GM23338 (cell line): ENCODE measurements around the gene ENTPD8. TPM values are rescaled to one million over a fixed set of nuclear protein-coding genes. Genes with fewer than 3 reads are reported as not detected.

Source experiments
- ATAC-seq: fragments of 200-7000 bp; cut with Tn5 transposase; 3 replicates; pipeline ENCODE4 v1.9.1; 2020
- DNase-seq: peaks from one replicate; pipeline ENCODE4 v3.0.0-alpha.2; 2015; ENCODE audit warnings: low spot score
- H2AFZ ChIP-seq: fragments of 200-600 bp; sonication (generic); 2 replicates; pipeline ENCODE4 v1.8.0; 2016; ENCODE audit warnings: antibody characterized with exemption, mild to moderate bottlenecking, moderate library complexity
- H3F3A ChIP-seq: fragments of 200-600 bp; sonication (generic); replicated peaks from 2 replicates; pipeline ENCODE4 v1.8.0; 2017; ENCODE audit warnings: antibody characterized with exemption, mixed run types, low read depth
- H3K27ac ChIP-seq: fragments of 200-600 bp; sonication (generic); 2 replicates; pipeline ENCODE4 v1.6.1; 2016; ENCODE audit warnings: low read depth
- H3K27me3 ChIP-seq: fragments of 200-600 bp; sonication (generic); 2 replicates; pipeline ENCODE4 v1.8.0; 2016; ENCODE audit warnings: mild to moderate bottlenecking, mixed run types, moderate library complexity; ENCODE audit not compliant: insufficient read depth
- H3K36me3 ChIP-seq: fragments of 200-600 bp; sonication (generic); 2 replicates; pipeline ENCODE4 v1.8.0; 2016; ENCODE audit warnings: mild to moderate bottlenecking; ENCODE audit not compliant: insufficient read depth
- H3K4me1 ChIP-seq: fragments of 200-600 bp; sonication (generic); 2 replicates; pipeline ENCODE4 v1.8.0; 2016; ENCODE audit warnings: mild to moderate bottlenecking, moderate library complexity; ENCODE audit not compliant: insufficient read depth
- H3K4me2 ChIP-seq: fragments of 200-600 bp; sonication (generic); 2 replicates; pipeline ENCODE4 v1.7.1; 2017; ENCODE audit warnings: mixed run types
- H3K4me3 ChIP-seq: fragments of 200-600 bp; sonication (generic); 2 replicates; pipeline ENCODE4 v1.6.1; 2016; ENCODE audit warnings: mixed run types
- H3K79me2 ChIP-seq: fragments of 200-600 bp; sonication (generic); replicated peaks from 2 replicates; pipeline ENCODE4 v1.8.0; 2017; ENCODE audit warnings: mild to moderate bottlenecking; ENCODE audit not compliant: insufficient read depth
- H3K9me2 ChIP-seq: fragments of 200-600 bp; sonication (generic); 2 replicates; pipeline ENCODE4 v1.8.0; 2017; ENCODE audit not compliant: insufficient read depth
- H4K20me1 ChIP-seq: fragments of 200-600 bp; sonication (generic); replicated peaks from 2 replicates; pipeline ENCODE4 v1.8.0; 2017; ENCODE audit warnings: mild to moderate bottlenecking; ENCODE audit not compliant: insufficient read depth
- H3K27ac Mint-ChIP-seq: 2 replicates; pipeline ENCODE4 v1.8.0; 2020; ENCODE audit warnings: inconsistent platforms, mild to moderate bottlenecking, moderate library complexity, mixed read lengths
- H3K27me3 Mint-ChIP-seq: 3 replicates; pipeline ENCODE4 v1.8.0; 2022; ENCODE audit warnings: low read depth, mild to moderate bottlenecking, moderate library complexity, mixed read lengths, inconsistent platforms; ENCODE audit not compliant: insufficient read depth, poor library complexity
- H3K36me3 Mint-ChIP-seq: 3 replicates; pipeline ENCODE4 v1.8.0; 2021; ENCODE audit warnings: low read depth, mild to moderate bottlenecking, inconsistent platforms, moderate library complexity, mixed read lengths
- H3K4me1 Mint-ChIP-seq: 3 replicates; pipeline ENCODE4 v1.8.0; 2020; ENCODE audit warnings: mild to moderate bottlenecking, inconsistent platforms, mixed read lengths
- H3K4me3 Mint-ChIP-seq: 3 replicates; pipeline ENCODE4 v1.8.0; 2021; ENCODE audit warnings: moderate library complexity, mild to moderate bottlenecking, inconsistent platforms, mixed read lengths
- H3K9me3 Mint-ChIP-seq: 3 replicates; pipeline ENCODE4 v1.8.0; 2020; ENCODE audit warnings: moderate library complexity, mild to moderate bottlenecking, inconsistent platforms, mixed read lengths
- CREB1 ChIP-seq: fragments of 250-450 bp; sonication (Bioruptor Pico); IDR thresholded peaks from 2 replicates; pipeline ENCODE4 v1.5.0; 2020; ENCODE audit warnings: low read depth, mild to moderate bottlenecking, moderate library complexity
- EZH2 ChIP-seq: fragments of 200-600 bp; sonication (generic); IDR thresholded peaks from one replicate; pipeline ENCODE4 v1.8.0; 2017; ENCODE audit warnings: antibody characterized with exemption, mild to moderate bottlenecking, low read depth; ENCODE audit not compliant: unreplicated experiment
- EZH2phosphoT487 ChIP-seq: fragments of 200-600 bp; sonication (generic); IDR thresholded peaks from one replicate; pipeline ENCODE4 v1.8.1; 2018; ENCODE audit warnings: antibody characterized with exemption; ENCODE audit not compliant: unreplicated experiment
- JUNB ChIP-seq: IDR thresholded peaks from one replicate; pipeline ENCODE4 v1.6.1; 2016; ENCODE audit warnings: antibody characterized with exemption; ENCODE audit not compliant: unreplicated experiment
- NANOG ChIP-seq: IDR thresholded peaks from 2 replicates; pipeline ENCODE4 v1.6.1; 2016; ENCODE audit warnings: antibody characterized with exemption, borderline replicate concordance
- POLR2AphosphoS5 ChIP-seq: IDR thresholded peaks from 2 replicates; pipeline ENCODE4 v1.6.1; 2016; ENCODE audit warnings: antibody characterized with exemption, low read depth
- STAT1 ChIP-seq: IDR thresholded peaks from one replicate; pipeline ENCODE4 v1.6.1; 2016; ENCODE audit warnings: antibody characterized with exemption; ENCODE audit not compliant: unreplicated experiment
- ZNF114 ChIP-seq: fragments of 250-450 bp; sonication (Bioruptor Pico); IDR thresholded peaks from 2 replicates; pipeline ENCODE4 v1.5.0; 2020; ENCODE audit warnings: mild to moderate bottlenecking, moderate library complexity
- ZNF331 ChIP-seq: fragments of 250-450 bp; sonication (Bioruptor Pico); IDR thresholded peaks from 2 replicates; pipeline ENCODE4 v1.5.0; 2020; ENCODE audit warnings: low read depth, mild to moderate bottlenecking, moderate library complexity
- polyA plus RNA-seq: library from polyadenylated mRNA; unstranded; fragments of >200 nt; fragmentation: Nextera tagmentation; extraction: Ambion mirVana; gene quantifications from 2 replicates; pipeline ENCODE4 v1.2.1, GENCODE V29; 2016
- total RNA-seq: library from RNA; depleted of rRNA; stranded (reverse); fragments of >200 nt; shearing (Covaris generic); gene quantifications from 2 replicates; pipeline ENCODE4 v1.2.3, GENCODE V29; 2014
- TF ChIP-seq, protein P1 (sequence below): IDR thresholded peaks from 2 replicates; pipeline ENCODE4 v1.6.1; 2016; ENCODE audit warnings: antibody characterized with exemption
- TF ChIP-seq, protein P2 (sequence below), 2 experiments: fragments of 200-600 bp in 1 of 2; sonication (generic) in 1 of 2; conservative IDR thresholded peaks; 2 replicates each; pipeline versions ENCODE4 v1.5.1 to v1.6.1; 2016 to 2017; ENCODE audit warnings: antibody characterized with exemption in 2 of 2, low read depth in 2 of 2, mild to moderate bottlenecking in 2 of 2, moderate library complexity in 1 of 2
- TF ChIP-seq, protein P3 (sequence below): IDR thresholded peaks from one replicate; pipeline ENCODE4 v1.6.1; 2018; ENCODE audit warnings: antibody characterized with exemption; ENCODE audit not compliant: unreplicated experiment

Gene ENTPD8
- total and polyA plus RNA-seq, 2 experiments from 2014 or later = 0.42 to 0.89 TPM

DNA sequence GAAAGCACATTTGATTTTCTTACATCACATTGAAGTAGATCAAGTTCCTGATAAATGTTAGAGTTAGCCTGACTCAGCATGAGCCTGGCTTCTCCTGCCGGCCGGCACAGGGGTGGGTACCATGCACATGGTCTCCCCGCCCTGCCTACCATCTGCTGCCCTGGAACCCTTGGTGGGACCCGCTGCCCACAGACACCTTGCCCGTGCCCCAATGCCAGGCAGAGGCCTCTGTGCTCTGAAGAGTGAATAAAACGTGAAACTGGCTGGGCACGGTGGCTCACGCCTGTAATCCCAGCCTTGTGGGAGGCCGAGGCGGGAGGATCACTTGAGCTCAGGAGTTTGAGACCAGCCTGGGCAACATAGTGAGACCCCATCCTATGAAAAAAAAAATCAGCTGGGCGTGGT is 35.5 kb downstream of the ENTPD8 start:
- H3K27ac ChIP-seq = no peak overlapping the region
- no peaks in the 10 kb centered on the region for H3K27me3 ChIP-seq
- no peaks in the 10 kb centered on the region; the same call in 1 of the 3 replicates for H3K4me1 Mint-ChIP-seq
- H3K4me2 ChIP-seq = no peak overlapping the region
- peaks cover 18% of the 10 kb centered on the region for H3K36me3 Mint-ChIP-seq
- DNase-seq = no peak
- H3K27ac Mint-ChIP-seq = no peak overlapping the region
- no peak overlapping the region for H3K4me3 Mint-ChIP-seq
- H3K9me2 ChIP-seq = no peaks in the 10 kb centered on the region
- TF ChIP-seq CREB1 (no peak), JUNB (no peak)
- TF ChIP-seq, protein P1, sequence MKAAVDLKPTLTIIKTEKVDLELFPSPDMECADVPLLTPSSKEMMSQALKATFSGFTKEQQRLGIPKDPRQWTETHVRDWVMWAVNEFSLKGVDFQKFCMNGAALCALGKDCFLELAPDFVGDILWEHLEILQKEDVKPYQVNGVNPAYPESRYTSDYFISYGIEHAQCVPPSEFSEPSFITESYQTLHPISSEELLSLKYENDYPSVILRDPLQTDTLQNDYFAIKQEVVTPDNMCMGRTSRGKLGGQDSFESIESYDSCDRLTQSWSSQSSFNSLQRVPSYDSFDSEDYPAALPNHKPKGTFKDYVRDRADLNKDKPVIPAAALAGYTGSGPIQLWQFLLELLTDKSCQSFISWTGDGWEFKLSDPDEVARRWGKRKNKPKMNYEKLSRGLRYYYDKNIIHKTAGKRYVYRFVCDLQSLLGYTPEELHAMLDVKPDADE = no peak
- H3K79me2 ChIP-seq = no peaks in the 10 kb centered on the region
- peaks cover 19% of the 10 kb centered on the region for H3K9me3 Mint-ChIP-seq
- H4K20me1 ChIP-seq = peaks cover 5% of the 10 kb centered on the region; the same call in 1 of the 2 replicates
- 0 out of 2 replicates have a peak, but pooled peaks cover 3% of the 10 kb centered on the region for H3F3A ChIP-seq
- H3K4me3 ChIP-seq = no peak overlapping the region
- no peak overlapping the region for H2AFZ ChIP-seq
- no peak for ATAC-seq
- no peaks in the 10 kb centered on the region for H3K27me3 Mint-ChIP-seq
- H3K36me3 ChIP-seq = no peaks in the 10 kb centered on the region
- H3K4me1 ChIP-seq = no peaks in the 10 kb centered on the region

DNA sequence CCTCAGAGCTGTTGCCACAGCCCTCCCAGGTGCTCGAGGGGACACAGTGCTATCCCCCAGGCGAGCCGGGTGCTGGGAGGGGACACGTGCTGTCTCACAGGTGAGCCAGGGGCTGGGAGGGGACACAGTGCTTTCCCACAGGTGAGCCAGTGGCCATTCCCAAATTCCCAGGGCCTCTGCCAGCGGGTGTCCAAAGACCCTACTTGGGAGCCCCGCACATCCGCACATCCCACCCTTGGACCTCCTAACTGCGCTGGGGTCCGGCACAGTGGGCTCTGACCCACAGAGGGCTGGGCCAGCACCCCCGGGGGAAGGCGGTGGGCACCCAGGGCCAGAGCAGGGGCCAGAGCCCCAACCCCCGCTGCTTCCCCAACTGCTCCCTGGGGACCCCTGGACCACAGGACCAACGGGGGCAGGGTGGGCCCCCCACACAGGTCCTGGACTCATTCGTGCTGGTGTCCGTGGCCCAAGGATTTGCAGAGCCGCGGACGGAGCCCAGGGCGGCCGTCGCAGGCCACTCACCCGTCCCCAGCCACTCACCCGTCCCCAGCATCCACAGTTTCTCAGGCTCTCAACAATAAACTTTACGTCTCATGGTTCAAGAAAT is 36.1 kb downstream of the ENTPD8 start:
- Histone ChIP-seq H3K27ac (no peak overlapping the region), H4K20me1 (peaks cover 5% of the 10 kb centered on the region; the same call in 1 of the 2 replicates), H3K9me2 (no peaks in the 10 kb centered on the region), H3K4me1 (no peaks in the 10 kb centered on the region), H2AFZ (no peak overlapping the region), H3K27me3 (no peaks in the 10 kb centered on the region), H3K36me3 (no peaks in the 10 kb centered on the region), H3K4me3 (no peak overlapping the region), H3K79me2 (no peaks in the 10 kb centered on the region), H3K4me2 (no peak overlapping the region), H3F3A (0 out of 2 replicates have a peak, but pooled peaks cover 3% of the 10 kb centered on the region)
- no peaks in the 10 kb centered on the region for H3K27me3 Mint-ChIP-seq
- DNase-seq (no peak), ATAC-seq (no peak)
- H3K36me3 Mint-ChIP-seq = peaks cover 24% of the 10 kb centered on the region
- peaks cover 25% of the 10 kb centered on the region for H3K9me3 Mint-ChIP-seq
- no peak overlapping the region for H3K27ac Mint-ChIP-seq
- H3K4me1 Mint-ChIP-seq = no peaks in the 10 kb centered on the region; the same call in 1 of the 3 replicates
- H3K4me3 Mint-ChIP-seq = no peak overlapping the region
- no peak for TF ChIP-seq JUNB
- TF ChIP-seq, protein P1 = no peak
- no peak for TF ChIP-seq STAT1
- TF ChIP-seq, protein P2, sequence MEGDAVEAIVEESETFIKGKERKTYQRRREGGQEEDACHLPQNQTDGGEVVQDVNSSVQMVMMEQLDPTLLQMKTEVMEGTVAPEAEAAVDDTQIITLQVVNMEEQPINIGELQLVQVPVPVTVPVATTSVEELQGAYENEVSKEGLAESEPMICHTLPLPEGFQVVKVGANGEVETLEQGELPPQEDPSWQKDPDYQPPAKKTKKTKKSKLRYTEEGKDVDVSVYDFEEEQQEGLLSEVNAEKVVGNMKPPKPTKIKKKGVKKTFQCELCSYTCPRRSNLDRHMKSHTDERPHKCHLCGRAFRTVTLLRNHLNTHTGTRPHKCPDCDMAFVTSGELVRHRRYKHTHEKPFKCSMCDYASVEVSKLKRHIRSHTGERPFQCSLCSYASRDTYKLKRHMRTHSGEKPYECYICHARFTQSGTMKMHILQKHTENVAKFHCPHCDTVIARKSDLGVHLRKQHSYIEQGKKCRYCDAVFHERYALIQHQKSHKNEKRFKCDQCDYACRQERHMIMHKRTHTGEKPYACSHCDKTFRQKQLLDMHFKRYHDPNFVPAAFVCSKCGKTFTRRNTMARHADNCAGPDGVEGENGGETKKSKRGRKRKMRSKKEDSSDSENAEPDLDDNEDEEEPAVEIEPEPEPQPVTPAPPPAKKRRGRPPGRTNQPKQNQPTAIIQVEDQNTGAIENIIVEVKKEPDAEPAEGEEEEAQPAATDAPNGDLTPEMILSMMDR (conservative IDR thresholded peaks at IDR 0.05; ENCODE audit: low read depth in 2 of 2) = no peak
- TF ChIP-seq POLR2AphosphoS5 = no peak
- no peak for TF ChIP-seq ZNF114 (CRISPR knock-in tag)
- no peak for TF ChIP-seq EZH2
- TF ChIP-seq, protein P3, sequence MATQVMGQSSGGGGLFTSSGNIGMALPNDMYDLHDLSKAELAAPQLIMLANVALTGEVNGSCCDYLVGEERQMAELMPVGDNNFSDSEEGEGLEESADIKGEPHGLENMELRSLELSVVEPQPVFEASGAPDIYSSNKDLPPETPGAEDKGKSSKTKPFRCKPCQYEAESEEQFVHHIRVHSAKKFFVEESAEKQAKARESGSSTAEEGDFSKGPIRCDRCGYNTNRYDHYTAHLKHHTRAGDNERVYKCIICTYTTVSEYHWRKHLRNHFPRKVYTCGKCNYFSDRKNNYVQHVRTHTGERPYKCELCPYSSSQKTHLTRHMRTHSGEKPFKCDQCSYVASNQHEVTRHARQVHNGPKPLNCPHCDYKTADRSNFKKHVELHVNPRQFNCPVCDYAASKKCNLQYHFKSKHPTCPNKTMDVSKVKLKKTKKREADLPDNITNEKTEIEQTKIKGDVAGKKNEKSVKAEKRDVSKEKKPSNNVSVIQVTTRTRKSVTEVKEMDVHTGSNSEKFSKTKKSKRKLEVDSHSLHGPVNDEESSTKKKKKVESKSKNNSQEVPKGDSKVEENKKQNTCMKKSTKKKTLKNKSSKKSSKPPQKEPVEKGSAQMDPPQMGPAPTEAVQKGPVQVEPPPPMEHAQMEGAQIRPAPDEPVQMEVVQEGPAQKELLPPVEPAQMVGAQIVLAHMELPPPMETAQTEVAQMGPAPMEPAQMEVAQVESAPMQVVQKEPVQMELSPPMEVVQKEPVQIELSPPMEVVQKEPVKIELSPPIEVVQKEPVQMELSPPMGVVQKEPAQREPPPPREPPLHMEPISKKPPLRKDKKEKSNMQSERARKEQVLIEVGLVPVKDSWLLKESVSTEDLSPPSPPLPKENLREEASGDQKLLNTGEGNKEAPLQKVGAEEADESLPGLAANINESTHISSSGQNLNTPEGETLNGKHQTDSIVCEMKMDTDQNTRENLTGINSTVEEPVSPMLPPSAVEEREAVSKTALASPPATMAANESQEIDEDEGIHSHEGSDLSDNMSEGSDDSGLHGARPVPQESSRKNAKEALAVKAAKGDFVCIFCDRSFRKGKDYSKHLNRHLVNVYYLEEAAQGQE = no peak
- TF ChIP-seq NANOG = no peak
- TF ChIP-seq ZNF331 (CRISPR knock-in tag) = no peak
- TF ChIP-seq EZH2phosphoT487 = no peak
